CD8-positive, alpha-beta memory T cell (primary cell): ENCODE results near the gene VAV2. TPM values are rescaled to one million over a fixed set of nuclear protein-coding genes. Genes with fewer than 3 reads are reported as not detected.

Experiments
- CTCF ChIA-PET: fragments of 350-600 bp; sonication (Branson Sonifier 250); formaldehyde crosslinking; loops from one replicate; lab custom pipeline; 2021; ENCODE audit warnings: antibody characterized with exemption; lab: Charles Lee
- POLR2A ChIA-PET: fragments of 350-600 bp; sonication (Branson Sonifier 250); formaldehyde crosslinking; loops from one replicate; lab custom pipeline; 2021; ENCODE audit warnings: antibody characterized with exemption; lab: Charles Lee
- DNase-seq, 5 donors: peaks; one replicate each; pipeline versions ENCODE4 v3.0.0 to v3.0.0-alpha.2; 2020 to 2022; ENCODE audit warnings: mixed read lengths in 1 of 5
- H3K27ac ChIP-seq: one replicate; pipeline ENCODE4 v1.7.0; 2013; ENCODE audit warnings: low read depth, mild to moderate bottlenecking, low read length, moderate library complexity
- H3K27me3 ChIP-seq: 2 replicates; pipeline ENCODE4 v1.7.0; 2013; ENCODE audit warnings: low read length, mild to moderate bottlenecking; ENCODE audit not compliant: insufficient read depth, poor library complexity, severe bottlenecking
- H3K36me3 ChIP-seq: 2 replicates; pipeline ENCODE4 v1.7.0; 2013; ENCODE audit warnings: mild to moderate bottlenecking, low read length, moderate library complexity; ENCODE audit not compliant: insufficient read depth
- H3K4me1 ChIP-seq: 2 replicates; pipeline ENCODE4 v1.7.0; 2013; ENCODE audit warnings: mild to moderate bottlenecking, low read length, moderate library complexity; ENCODE audit not compliant: insufficient read depth
- H3K4me3 ChIP-seq: 2 replicates; pipeline ENCODE4 v1.7.0; 2013; ENCODE audit warnings: mild to moderate bottlenecking, low read length
- H3K9me3 ChIP-seq: 2 replicates; pipeline ENCODE4 v1.7.0; 2013; ENCODE audit warnings: mild to moderate bottlenecking, low read length
- H3K27ac Mint-ChIP-seq, 8 donors: one replicate each; pipeline ENCODE4 v1.8.0; 2020 to 2021; ENCODE audit warnings: mixed read lengths in 8 of 8, mild to moderate bottlenecking in 6 of 8, inconsistent platforms in 3 of 8, moderate library complexity in 3 of 8
- H3K27me3 Mint-ChIP-seq, 2 donors: one replicate each; pipeline ENCODE4 v1.8.0; 2020 to 2021; ENCODE audit warnings: mixed read lengths in 2 of 2, mild to moderate bottlenecking in 1 of 2, moderate library complexity in 1 of 2
- H3K36me3 Mint-ChIP-seq, 3 donors: one replicate each; pipeline ENCODE4 v1.8.0; 2020 to 2021; ENCODE audit warnings: mixed read lengths in 3 of 3, inconsistent platforms in 1 of 3, mild to moderate bottlenecking in 1 of 3
- H3K4me1 Mint-ChIP-seq, 3 donors: one replicate each; pipeline ENCODE4 v1.8.0; 2020 to 2021; ENCODE audit warnings: mixed read lengths in 3 of 3, inconsistent platforms in 1 of 3, mild to moderate bottlenecking in 1 of 3
- H3K4me3 Mint-ChIP-seq, 7 donors: one replicate each; pipeline ENCODE4 v1.8.0; 2020 to 2021; ENCODE audit warnings: mixed read lengths in 7 of 7, mild to moderate bottlenecking in 6 of 7, moderate library complexity in 4 of 7, inconsistent platforms in 2 of 7
- H3K9me3 Mint-ChIP-seq, 5 donors: one replicate each; pipeline ENCODE4 v1.8.0; 2020 to 2022; ENCODE audit warnings: mixed read lengths in 5 of 5, mild to moderate bottlenecking in 3 of 5, moderate library complexity in 2 of 5, inconsistent platforms in 1 of 5
- polyA plus RNA-seq: library from polyadenylated mRNA; unstranded; fragments of 300-500 nt; fragmentation: Illumina TruSeq; gene quantifications from one replicate; pipeline ENCODE4 v1.2.3, GENCODE V29; 2021
- total RNA-seq, 2 experiments: library from RNA; stranded (reverse); gene quantifications; one replicate each; pipeline ENCODE4 v1.2.3, GENCODE V29; 2021

Gene VAV2
- total and polyA plus RNA-seq, 3 experiments from 2014 or later, result 1.1 to 7.6 (median 6.0) TPM

GRCh38 chr9:133979921-133980863 is 11.9 kb downstream of the VAV2 start:
- H3K27me3 Mint-ChIP-seq, result peaks cover 0 to 4% of the 10 kb centered on the region in 2 donors
- Histone ChIP-seq H3K27ac (no peak overlapping the region), H3K9me3 (no peaks in the 10 kb centered on the region), H3K36me3 (no peaks in the 10 kb centered on the region), H3K4me1 (no peaks in the 10 kb centered on the region), H3K4me3 (no peak overlapping the region), H3K27me3 (no peaks in the 10 kb centered on the region)
- no peaks in the 10 kb centered on the region for H3K36me3 Mint-ChIP-seq
- H3K9me3 Mint-ChIP-seq, result no peaks in the 10 kb centered on the region
- H3K27ac Mint-ChIP-seq, result no peak overlapping the region
- no peak for DNase-seq
- POLR2A ChIA-PET, result no interaction called here
- CTCF ChIA-PET, result interaction anchor here (1.3 kb wide), 1 partner anchor 198 kb away, joined by 3 read pairs; no protein-coding TSS in a partner anchor
- H3K4me1 Mint-ChIP-seq, result no peaks in the 10 kb centered on the region
- no peak overlapping the region for H3K4me3 Mint-ChIP-seq

- Histone ChIP-seq H3K36me3 (no peaks in the 10 kb centered on the region), H3K27me3 (no peaks in the 10 kb centered on the region), H3K4me1 (no peaks in the 10 kb centered on the region), H3K27ac (no peak overlapping the region), H3K4me3 (no peak overlapping the region), H3K9me3 (no peaks in the 10 kb centered on the region)
- H3K36me3 Mint-ChIP-seq, result no peaks in the 10 kb centered on the region
- H3K27ac Mint-ChIP-seq, result no peak overlapping the region
- peaks cover 0 to 4% of the 10 kb centered on the region in 2 donors for H3K27me3 Mint-ChIP-seq
- ChIA-PET CTCF (interaction anchor here (1.3 kb wide), 1 partner anchor 197 kb away, joined by 3 read pairs; no protein-coding TSS in a partner anchor), POLR2A (no interaction called here)
- H3K9me3 Mint-ChIP-seq, result no peaks in the 10 kb centered on the region
- H3K4me1 Mint-ChIP-seq, result no peaks in the 10 kb centered on the region
- DNase-seq, result no peak
- no peak overlapping the region for H3K4me3 Mint-ChIP-seq
These were observed 12.7 kb downstream of the VAV2 start for GRCh38 chr9:133979273-133979920.

GRCh38 chr9:133978899-133979272 is 13.2 kb downstream of the VAV2 start:
- H3K4me1 Mint-ChIP-seq, result no peaks in the 10 kb centered on the region
- H3K36me3 Mint-ChIP-seq, result no peaks in the 10 kb centered on the region
- H3K27me3 Mint-ChIP-seq, result peaks cover 0 to 4% of the 10 kb centered on the region in 2 donors
- CTCF ChIA-PET, result no interaction called here
- H3K9me3 ChIP-seq, result no peaks in the 10 kb centered on the region
- no peaks in the 10 kb centered on the region for H3K27me3 ChIP-seq
- POLR2A ChIA-PET, result no interaction called here
- no peak overlapping the region for H3K4me3 ChIP-seq
- H3K27ac Mint-ChIP-seq, result no peak overlapping the region
- H3K4me3 Mint-ChIP-seq, result no peak overlapping the region
- H3K4me1 ChIP-seq, result no peaks in the 10 kb centered on the region
- DNase-seq, result no peak
- no peaks in the 10 kb centered on the region for H3K9me3 Mint-ChIP-seq
- no peaks in the 10 kb centered on the region for H3K36me3 ChIP-seq
- no peak overlapping the region for H3K27ac ChIP-seq

GRCh38 chr9:133978226-133978898 is 13.8 kb downstream of the VAV2 start:
- H3K27me3 Mint-ChIP-seq, result peaks cover 0 to 4% of the 10 kb centered on the region in 2 donors
- no peaks in the 10 kb centered on the region for H3K27me3 ChIP-seq
- ChIA-PET POLR2A (no interaction called here), CTCF (no interaction called here)
- no peak overlapping the region for H3K4me3 ChIP-seq
- H3K9me3 ChIP-seq, result no peaks in the 10 kb centered on the region
- no peaks in the 10 kb centered on the region for H3K36me3 Mint-ChIP-seq
- no peak overlapping the region for H3K27ac Mint-ChIP-seq
- no peak overlapping the region for H3K27ac ChIP-seq
- H3K4me1 Mint-ChIP-seq, result no peaks in the 10 kb centered on the region
- peak in 1 of 5 donors; percentile 25 for DNase-seq
- no peaks in the 10 kb centered on the region for H3K4me1 ChIP-seq
- H3K9me3 Mint-ChIP-seq, result no peaks in the 10 kb centered on the region
- H3K36me3 ChIP-seq, result no peaks in the 10 kb centered on the region
- no peak overlapping the region for H3K4me3 Mint-ChIP-seq

GRCh38 chr9:133977421-133978201 is 14.5 kb downstream of the VAV2 start:
- Mint-ChIP-seq H3K4me1 (no peaks in the 10 kb centered on the region), H3K27me3 (peaks cover 0 to 4% of the 10 kb centered on the region in 2 donors), H3K27ac (peak overlapping the region in 1 of 8 donors; percentile 87), H3K36me3 (no peaks in the 10 kb centered on the region), H3K4me3 (no peak overlapping the region), H3K9me3 (no peaks in the 10 kb centered on the region)
- H3K4me3 ChIP-seq, result no peak overlapping the region
- H3K27ac ChIP-seq, result no peak overlapping the region
- H3K4me1 ChIP-seq, result no peaks in the 10 kb centered on the region
- H3K27me3 ChIP-seq, result no peaks in the 10 kb centered on the region
- peak in 1 of 5 donors; percentile 45 for DNase-seq
- H3K9me3 ChIP-seq, result no peaks in the 10 kb centered on the region
- ChIA-PET POLR2A (no interaction called here), CTCF (no interaction called here)
- H3K36me3 ChIP-seq, result no peaks in the 10 kb centered on the region

- DNase-seq, result peak in 1 of 5 donors; percentile 14
- Histone ChIP-seq H3K27ac (no peak overlapping the region), H3K36me3 (no peaks in the 10 kb centered on the region), H3K9me3 (no peaks in the 10 kb centered on the region), H3K27me3 (no peaks in the 10 kb centered on the region), H3K4me1 (no peaks in the 10 kb centered on the region), H3K4me3 (no peak overlapping the region)
- ChIA-PET POLR2A (no interaction called here), CTCF (no interaction called here)
- no peaks in the 10 kb centered on the region for H3K4me1 Mint-ChIP-seq
- no peaks in the 10 kb centered on the region for H3K9me3 Mint-ChIP-seq
- H3K27ac Mint-ChIP-seq, result no peak overlapping the region
- H3K27me3 Mint-ChIP-seq, result peaks cover 0 to 4% of the 10 kb centered on the region in 2 donors
- H3K36me3 Mint-ChIP-seq, result no peaks in the 10 kb centered on the region
- no peak overlapping the region for H3K4me3 Mint-ChIP-seq
These were observed 15.2 kb downstream of the VAV2 start for GRCh38 chr9:133976887-133977286.

GRCh38 chr9:133976191-133976861 is 15.8 kb downstream of the VAV2 start:
- no peak overlapping the region for H3K27ac Mint-ChIP-seq
- peak in 1 of 5 donors; percentile 20 for DNase-seq
- H3K27me3 Mint-ChIP-seq, result peaks cover 0 to 4% of the 10 kb centered on the region in 2 donors
- H3K27me3 ChIP-seq, result no peaks in the 10 kb centered on the region
- ChIA-PET POLR2A (no interaction called here), CTCF (no interaction called here)
- H3K4me3 Mint-ChIP-seq, result no peak overlapping the region
- no peaks in the 10 kb centered on the region for H3K36me3 ChIP-seq
- no peaks in the 10 kb centered on the region for H3K4me1 ChIP-seq
- no peaks in the 10 kb centered on the region for H3K36me3 Mint-ChIP-seq
- H3K9me3 ChIP-seq, result no peaks in the 10 kb centered on the region
- no peaks in the 10 kb centered on the region for H3K4me1 Mint-ChIP-seq
- no peak overlapping the region for H3K27ac ChIP-seq
- H3K4me3 ChIP-seq, result no peak overlapping the region
- no peaks in the 10 kb centered on the region for H3K9me3 Mint-ChIP-seq
